Kidney (tissue), 14 donors: ENCODE results near the gene DLX6. TPM values are rescaled to one million over a fixed set of nuclear protein-coding genes. Genes with fewer than 3 reads are reported as not detected.

Experiments
- DNase-seq, 5 donors: peaks; one replicate each; pipeline ENCODE4 v3.0.0-alpha.2; 2013 to 2020
- FAIRE-seq: peaks from 2 replicates; lab custom pipeline; 2012; peaks lifted over from hg19 to GRCh38; lab: Jason Lieb, UNC
- H3K27ac ChIP-seq, 2 donors: one replicate each; pipeline ENCODE4 v1.7.0; 2013; ENCODE audit warnings: low read depth in 2 of 2, low read length in 2 of 2, inconsistent platforms in 1 of 2
- H3K27me3 ChIP-seq: one replicate; pipeline ENCODE4 v1.7.1; 2013; ENCODE audit warnings: low read length, inconsistent platforms; ENCODE audit not compliant: control insufficient read depth, insufficient read depth
- H3K36me3 ChIP-seq, 3 donors: one replicate each; pipeline versions ENCODE4 v1.7.0 to v1.7.1; 2013; ENCODE audit warnings: low read length in 3 of 3, control low read depth in 1 of 3, inconsistent platforms in 1 of 3; ENCODE audit not compliant: insufficient read depth in 3 of 3, control insufficient read depth in 2 of 3
- H3K4me1 ChIP-seq, 3 donors: one replicate each; pipeline versions ENCODE4 v1.7.0 to v1.7.1; 2013; ENCODE audit warnings: low read length in 3 of 3, inconsistent platforms in 1 of 3, low read depth in 1 of 3; ENCODE audit not compliant: control insufficient read depth in 2 of 3, insufficient read depth in 2 of 3
- H3K4me3 ChIP-seq, 3 donors: one replicate each; pipeline versions ENCODE4 v1.7.0 to v1.8.1; 2013; ENCODE audit warnings: low read length in 3 of 3, control low read depth in 1 of 3, inconsistent platforms in 1 of 3
- H3K9ac ChIP-seq, 3 donors: one replicate each; pipeline versions ENCODE4 v1.7.0 to v1.7.1; 2013; ENCODE audit warnings: low read length in 3 of 3, control low read depth in 1 of 3, inconsistent platforms in 1 of 3
- H3K9me3 ChIP-seq, 3 donors: one replicate each; pipeline versions ENCODE4 v1.7.0 to v1.7.1; 2013; ENCODE audit warnings: low read length in 3 of 3, control low read depth in 1 of 3, inconsistent platforms in 1 of 3; ENCODE audit not compliant: control insufficient read depth in 2 of 3, insufficient read depth in 1 of 3
- intact Hi-C: fragments of 100-400 bp; cut with DNase I; formaldehyde crosslinking; loops from one replicate; pipeline ENCODE4 v1.11.1; 2022
- polyA plus RNA-seq: library from polyadenylated mRNA; stranded (reverse); fragments of 350-450 nt; fragmentation: Illumina TruSeq; extraction: RNeasy Lipid Tissue Mini Kit (QIAGEN cat#74804); gene quantifications from one replicate; pipeline ENCODE4 v1.2.3, GENCODE V29; 2014; ENCODE audit warnings: low read depth, low replicate concordance; ENCODE audit not compliant: insufficient read depth
- total RNA-seq: library from RNA; stranded (reverse); fragmentation: NEBNext Ultra II Directional; extraction: Animal tissue kit (Norgen Biotek cat#: 25700); gene quantifications from one replicate; pipeline ENCODE4 v1.2.1, GENCODE V29; 2021
- TF ChIP-seq, protein P1 (sequence below): IDR thresholded peaks from 3 replicates; pipeline ENCODE4 v1.5.1; 2012; ENCODE audit warnings: mild to moderate bottlenecking, moderate library complexity, borderline replicate concordance; ENCODE audit not compliant: insufficient read depth; ENCODE audit errors: extremely low read depth
- donor health status: control.
- donor health status: control.
- donor health status: control.
- donor health status: control.
- donor health status: control.
- donor health status: DM: yes; HTN: yes; CAD: no.
- donor health status: Normal renal cell carcinoma (clear cell type).

The DLX6 gene
- total and polyA plus RNA-seq, 2 donors from 2014 or later: 0.13 TPM; not detected in 1

DNA sequence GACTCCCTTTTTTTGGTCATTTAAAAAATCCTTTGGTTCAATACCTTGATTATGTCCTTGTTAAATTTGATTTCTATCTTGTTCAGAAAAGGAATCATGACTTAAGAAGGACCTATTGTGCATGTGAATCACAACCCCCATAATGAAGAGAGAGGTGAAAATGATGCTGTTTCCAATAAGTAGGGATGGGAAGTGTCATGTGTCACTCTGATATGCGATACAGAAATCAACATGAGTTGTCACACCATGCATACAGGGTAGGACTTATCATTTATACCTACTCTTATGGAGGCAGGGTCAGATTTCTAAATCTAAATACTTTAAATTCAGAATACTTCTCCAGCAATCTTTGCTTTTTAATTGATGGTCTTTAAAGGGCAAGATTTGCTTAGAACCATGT is 19.4 kb upstream of the DLX6 start:
- FAIRE-seq: no peak
- intact Hi-C loops: no loop called here
- H3K4me3 ChIP-seq: no peak overlapping the region

DNA sequence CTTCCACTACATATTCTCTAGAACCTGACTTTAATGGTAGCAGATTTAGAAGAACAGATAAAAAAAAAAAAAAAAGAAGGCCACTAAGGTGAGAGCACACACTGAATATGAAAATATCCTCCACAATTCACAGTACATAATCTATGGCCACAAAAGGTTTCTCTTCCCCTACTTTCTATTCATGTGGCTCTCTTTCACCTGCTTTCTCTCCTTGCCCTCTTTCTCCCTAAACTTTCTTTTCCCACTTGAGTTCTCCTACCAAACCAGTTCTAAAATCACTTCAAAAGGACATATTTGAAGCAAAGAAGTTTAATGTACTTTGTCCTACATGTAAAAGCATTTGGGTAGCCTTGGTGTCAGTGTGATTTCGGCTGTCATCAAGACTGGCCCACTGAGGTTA is 18.5 kb upstream of the DLX6 start:
- Histone ChIP-seq H3K4me3 (no peak overlapping the region), H3K4me1 (no peaks in the 10 kb centered on the region), H3K9me3 (no peaks in the 10 kb centered on the region), H3K9ac (no peak overlapping the region), H3K36me3 (no peaks in the 10 kb centered on the region), H3K27me3 (peaks cover 50% of the 10 kb centered on the region), H3K27ac (no peak overlapping the region)
- intact Hi-C loops: no loop called here
- FAIRE-seq: no peak
- no peak for DNase-seq
- TF ChIP-seq, protein P1, sequence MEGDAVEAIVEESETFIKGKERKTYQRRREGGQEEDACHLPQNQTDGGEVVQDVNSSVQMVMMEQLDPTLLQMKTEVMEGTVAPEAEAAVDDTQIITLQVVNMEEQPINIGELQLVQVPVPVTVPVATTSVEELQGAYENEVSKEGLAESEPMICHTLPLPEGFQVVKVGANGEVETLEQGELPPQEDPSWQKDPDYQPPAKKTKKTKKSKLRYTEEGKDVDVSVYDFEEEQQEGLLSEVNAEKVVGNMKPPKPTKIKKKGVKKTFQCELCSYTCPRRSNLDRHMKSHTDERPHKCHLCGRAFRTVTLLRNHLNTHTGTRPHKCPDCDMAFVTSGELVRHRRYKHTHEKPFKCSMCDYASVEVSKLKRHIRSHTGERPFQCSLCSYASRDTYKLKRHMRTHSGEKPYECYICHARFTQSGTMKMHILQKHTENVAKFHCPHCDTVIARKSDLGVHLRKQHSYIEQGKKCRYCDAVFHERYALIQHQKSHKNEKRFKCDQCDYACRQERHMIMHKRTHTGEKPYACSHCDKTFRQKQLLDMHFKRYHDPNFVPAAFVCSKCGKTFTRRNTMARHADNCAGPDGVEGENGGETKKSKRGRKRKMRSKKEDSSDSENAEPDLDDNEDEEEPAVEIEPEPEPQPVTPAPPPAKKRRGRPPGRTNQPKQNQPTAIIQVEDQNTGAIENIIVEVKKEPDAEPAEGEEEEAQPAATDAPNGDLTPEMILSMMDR: no peak

More for the DNA sequence above, 19.4 kb upstream of the DLX6 start:
- DNase-seq: no peak
- Histone ChIP-seq H3K9ac (no peak overlapping the region), H3K36me3 (no peaks in the 10 kb centered on the region), H3K27ac (no peak overlapping the region), H3K4me1 (no peaks in the 10 kb centered on the region), H3K27me3 (peaks cover 41% of the 10 kb centered on the region), H3K9me3 (no peaks in the 10 kb centered on the region)
- TF ChIP-seq, protein P1: no peak

DNA sequence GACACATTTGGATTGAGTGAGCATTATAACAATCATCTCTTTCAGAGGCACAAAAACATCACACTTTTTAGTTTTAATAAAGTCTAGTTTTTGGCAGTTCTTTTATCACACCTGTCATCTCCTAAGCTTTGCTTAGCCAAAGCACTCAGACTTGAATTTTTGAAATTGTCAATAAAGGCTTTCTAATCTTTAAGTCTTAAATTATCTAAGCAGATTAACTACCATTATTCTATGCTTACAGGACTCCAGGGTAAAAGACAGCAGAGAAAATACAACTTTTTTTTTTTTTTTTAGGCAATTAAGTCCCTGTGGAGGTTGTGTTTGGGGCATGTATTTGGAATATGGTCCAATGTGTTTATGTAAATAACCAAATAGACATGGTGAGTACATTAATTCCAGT is 17.6 kb upstream of the DLX6 start:
- Histone ChIP-seq H3K9ac (no peak overlapping the region), H3K9me3 (no peaks in the 10 kb centered on the region), H3K27ac (no peak overlapping the region), H3K4me1 (no peaks in the 10 kb centered on the region), H3K36me3 (no peaks in the 10 kb centered on the region), H3K4me3 (no peak overlapping the region), H3K27me3 (peaks cover 58% of the 10 kb centered on the region)
- FAIRE-seq: no peak
- intact Hi-C loops: no loop called here
- TF ChIP-seq, protein P1: no peak
- no peak for DNase-seq

DNA sequence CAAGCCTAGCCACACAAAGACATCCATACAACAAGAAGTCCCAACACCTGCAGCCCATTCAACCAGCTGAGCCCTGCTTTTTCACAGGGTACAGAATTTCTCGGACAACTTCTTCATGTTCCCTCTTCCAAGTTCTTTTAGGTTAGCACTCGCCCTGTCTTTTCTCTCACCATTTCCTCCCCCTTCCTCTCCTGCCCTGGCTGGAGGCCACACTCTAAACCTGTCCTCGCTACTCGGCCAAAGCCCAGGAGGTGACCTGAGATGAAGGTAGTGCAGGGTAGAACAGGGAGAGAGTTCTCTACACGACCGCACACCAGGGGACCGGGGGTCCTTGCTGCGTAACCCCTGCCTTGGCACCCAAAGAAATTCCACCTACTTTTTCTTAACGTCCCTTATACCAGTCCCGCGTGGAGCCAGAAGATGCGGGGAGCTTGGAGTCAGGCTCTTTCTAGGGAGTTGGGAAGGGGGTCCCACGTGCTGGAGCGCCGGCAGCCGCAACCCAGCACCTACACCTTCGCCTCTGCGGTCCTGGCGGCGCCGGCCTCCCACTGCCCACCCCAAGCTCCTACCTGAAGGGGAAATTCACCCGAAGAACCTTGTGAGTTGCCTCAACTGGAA is 16.0 kb upstream of the DLX6 start:
- Histone ChIP-seq H3K27me3 (peaks cover 74% of the 10 kb centered on the region), H3K4me1 (no peaks in the 10 kb centered on the region), H3K9ac (no peak overlapping the region), H3K9me3 (no peaks in the 10 kb centered on the region), H3K27ac (no peak overlapping the region), H3K36me3 (no peaks in the 10 kb centered on the region), H3K4me3 (no peak overlapping the region)
- TF ChIP-seq, protein P1: no peak
- FAIRE-seq: no peak
- DNase-seq: no peak
- intact Hi-C loops: no loop called here
